ENCODE measurements around the gene ARHGEF2. TPM values are rescaled to one million over a fixed set of nuclear protein-coding genes. Genes with fewer than 3 reads are reported as not detected.

Gene ARHGEF2
- total and polyA plus RNA-seq, 10 of the 15 experiments (the other 5 are each of a cell fraction or from before 2014, with no cell fraction given): 8.1 to 113 (median 69.9) TPM

DNA sequence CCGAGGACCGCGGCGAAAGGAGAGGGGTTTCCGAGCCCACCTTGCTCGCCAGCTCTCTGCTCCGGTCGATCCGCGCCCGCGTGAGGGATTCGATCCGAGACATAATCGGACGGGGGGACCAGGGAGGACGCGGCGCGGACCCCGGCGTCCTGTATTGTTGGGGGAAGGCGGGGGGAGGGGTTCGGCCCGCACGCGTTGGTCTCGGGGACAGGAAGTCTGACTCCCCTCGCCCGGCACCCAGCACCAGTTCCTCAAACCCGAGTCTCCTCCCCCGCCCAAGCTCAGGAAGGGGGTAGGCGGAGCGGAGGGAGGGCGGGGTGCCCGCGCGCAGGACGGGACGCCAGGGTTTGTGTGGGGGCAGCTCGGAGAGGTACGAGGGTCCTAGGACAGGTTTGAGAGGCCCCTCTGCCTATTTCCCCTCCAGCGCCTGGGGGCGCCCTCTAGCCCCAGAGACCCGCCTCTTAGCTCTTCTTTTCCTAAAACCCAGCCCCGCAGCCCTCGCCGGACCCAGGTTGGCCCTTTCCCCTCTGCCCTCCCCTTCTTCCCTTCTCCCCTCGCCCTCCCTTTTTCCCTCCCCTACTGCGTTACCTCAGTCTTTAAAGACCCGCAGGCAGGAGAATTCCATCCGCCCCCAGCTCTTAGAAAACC is at the start of gene ARHGEF2 (continued):
- TF ChIP-seq BHLHE40 (IDR thresholded peaks at IDR 0.05; ENCODE audit: borderline replicate concordance in 1 of 2, low read depth in 2 of 2, low read length in 1 of 2): peak; percentile 90 to 94
- TF ChIP-seq, protein P1, sequence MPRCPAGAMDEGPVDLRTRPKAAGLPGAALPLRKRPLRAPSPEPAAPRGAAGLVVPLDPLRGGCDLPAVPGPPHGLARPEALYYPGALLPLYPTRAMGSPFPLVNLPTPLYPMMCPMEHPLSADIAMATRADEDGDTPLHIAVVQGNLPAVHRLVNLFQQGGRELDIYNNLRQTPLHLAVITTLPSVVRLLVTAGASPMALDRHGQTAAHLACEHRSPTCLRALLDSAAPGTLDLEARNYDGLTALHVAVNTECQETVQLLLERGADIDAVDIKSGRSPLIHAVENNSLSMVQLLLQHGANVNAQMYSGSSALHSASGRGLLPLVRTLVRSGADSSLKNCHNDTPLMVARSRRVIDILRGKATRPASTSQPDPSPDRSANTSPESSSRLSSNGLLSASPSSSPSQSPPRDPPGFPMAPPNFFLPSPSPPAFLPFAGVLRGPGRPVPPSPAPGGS (IDR thresholded peaks at IDR 0.05; ENCODE audit: borderline replicate concordance, insufficient read depth, low read depth, low read length, poor library complexity, severe bottlenecking): peak; percentile 13
- TF ChIP-seq, protein P2, sequence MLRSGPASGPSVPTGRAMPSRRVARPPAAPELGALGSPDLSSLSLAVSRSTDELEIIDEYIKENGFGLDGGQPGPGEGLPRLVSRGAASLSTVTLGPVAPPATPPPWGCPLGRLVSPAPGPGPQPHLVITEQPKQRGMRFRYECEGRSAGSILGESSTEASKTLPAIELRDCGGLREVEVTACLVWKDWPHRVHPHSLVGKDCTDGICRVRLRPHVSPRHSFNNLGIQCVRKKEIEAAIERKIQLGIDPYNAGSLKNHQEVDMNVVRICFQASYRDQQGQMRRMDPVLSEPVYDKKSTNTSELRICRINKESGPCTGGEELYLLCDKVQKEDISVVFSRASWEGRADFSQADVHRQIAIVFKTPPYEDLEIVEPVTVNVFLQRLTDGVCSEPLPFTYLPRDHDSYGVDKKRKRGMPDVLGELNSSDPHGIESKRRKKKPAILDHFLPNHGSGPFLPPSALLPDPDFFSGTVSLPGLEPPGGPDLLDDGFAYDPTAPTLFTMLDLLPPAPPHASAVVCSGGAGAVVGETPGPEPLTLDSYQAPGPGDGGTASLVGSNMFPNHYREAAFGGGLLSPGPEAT (IDR thresholded peaks at IDR 0.05; ENCODE audit: low read depth): 0 out of 2 replicates have a peak, but pooled peaks have one; percentile 44
- TF ChIP-seq POU2F2 (IDR thresholded peaks at IDR 0.05; ENCODE audit: borderline replicate concordance, low read depth, low read length): peak; percentile 30; the same call in 1 of the 3 replicates
- TF ChIP-seq TCF12 (IDR thresholded peaks at IDR 0.05; ENCODE audit: low read depth, low read length): 0 out of 2 replicates have a peak, but pooled peaks have one; percentile 29
- 0 out of 2 replicates have a peak, but pooled peaks have one; percentile 2 for TF ChIP-seq SMARCA5 (IDR thresholded peaks at IDR 0.05)
- TF ChIP-seq, protein P3, sequence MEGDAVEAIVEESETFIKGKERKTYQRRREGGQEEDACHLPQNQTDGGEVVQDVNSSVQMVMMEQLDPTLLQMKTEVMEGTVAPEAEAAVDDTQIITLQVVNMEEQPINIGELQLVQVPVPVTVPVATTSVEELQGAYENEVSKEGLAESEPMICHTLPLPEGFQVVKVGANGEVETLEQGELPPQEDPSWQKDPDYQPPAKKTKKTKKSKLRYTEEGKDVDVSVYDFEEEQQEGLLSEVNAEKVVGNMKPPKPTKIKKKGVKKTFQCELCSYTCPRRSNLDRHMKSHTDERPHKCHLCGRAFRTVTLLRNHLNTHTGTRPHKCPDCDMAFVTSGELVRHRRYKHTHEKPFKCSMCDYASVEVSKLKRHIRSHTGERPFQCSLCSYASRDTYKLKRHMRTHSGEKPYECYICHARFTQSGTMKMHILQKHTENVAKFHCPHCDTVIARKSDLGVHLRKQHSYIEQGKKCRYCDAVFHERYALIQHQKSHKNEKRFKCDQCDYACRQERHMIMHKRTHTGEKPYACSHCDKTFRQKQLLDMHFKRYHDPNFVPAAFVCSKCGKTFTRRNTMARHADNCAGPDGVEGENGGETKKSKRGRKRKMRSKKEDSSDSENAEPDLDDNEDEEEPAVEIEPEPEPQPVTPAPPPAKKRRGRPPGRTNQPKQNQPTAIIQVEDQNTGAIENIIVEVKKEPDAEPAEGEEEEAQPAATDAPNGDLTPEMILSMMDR (IDR thresholded peaks at IDR 0.05 in 2 of 3, conservative IDR thresholded peaks at IDR 0.05 in 1 of 3; ENCODE audit: control insufficient read depth in 2 of 3, extremely low read depth in 1 of 3, insufficient read depth in 1 of 3, low read depth in 3 of 3, low read length in 3 of 3): peak in 2 of 3 experiments; percentile 19 to 27; a peak in 4 of 6 replicates
- TF ChIP-seq RAD51 (IDR thresholded peaks at IDR 0.05): no peak
- peak; percentile 64 for TF ChIP-seq SMAD5 (IDR thresholded peaks at IDR 0.05; ENCODE audit: low read depth)
- TF ChIP-seq, protein P4, sequence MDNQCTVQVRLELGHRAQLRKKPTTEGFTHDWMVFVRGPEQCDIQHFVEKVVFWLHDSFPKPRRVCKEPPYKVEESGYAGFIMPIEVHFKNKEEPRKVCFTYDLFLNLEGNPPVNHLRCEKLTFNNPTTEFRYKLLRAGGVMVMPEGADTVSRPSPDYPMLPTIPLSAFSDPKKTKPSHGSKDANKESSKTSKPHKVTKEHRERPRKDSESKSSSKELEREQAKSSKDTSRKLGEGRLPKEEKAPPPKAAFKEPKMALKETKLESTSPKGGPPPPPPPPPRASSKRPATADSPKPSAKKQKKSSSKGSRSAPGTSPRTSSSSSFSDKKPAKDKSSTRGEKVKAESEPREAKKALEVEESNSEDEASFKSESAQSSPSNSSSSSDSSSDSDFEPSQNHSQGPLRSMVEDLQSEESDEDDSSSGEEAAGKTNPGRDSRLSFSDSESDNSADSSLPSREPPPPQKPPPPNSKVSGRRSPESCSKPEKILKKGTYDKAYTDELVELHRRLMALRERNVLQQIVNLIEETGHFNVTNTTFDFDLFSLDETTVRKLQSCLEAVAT (IDR thresholded peaks at IDR 0.05): peak; percentile 62
- peak; percentile 29 for TF ChIP-seq MEF2B (IDR thresholded peaks at IDR 0.05; ENCODE audit: partially characterized antibody, poor library complexity, severe bottlenecking)
- TF ChIP-seq SP1 (IDR thresholded peaks at IDR 0.05; ENCODE audit: low read depth, low read length): no peak
- 0 out of 2 replicates have a peak, but pooled peaks have one; percentile 15 for TF ChIP-seq NFYB (IDR thresholded peaks at IDR 0.05; ENCODE audit: insufficient read depth, low read depth, low read length)
- TF ChIP-seq, protein P5, sequence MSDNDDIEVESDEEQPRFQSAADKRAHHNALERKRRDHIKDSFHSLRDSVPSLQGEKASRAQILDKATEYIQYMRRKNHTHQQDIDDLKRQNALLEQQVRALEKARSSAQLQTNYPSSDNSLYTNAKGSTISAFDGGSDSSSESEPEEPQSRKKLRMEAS (IDR thresholded peaks at IDR 0.05; ENCODE audit: low read depth, low read length): peak; percentile 42; the same call in 1 of the 2 replicates
- no peak for TF ChIP-seq ZSCAN29 (IDR thresholded peaks at IDR 0.05)
- peak; percentile 21 for TF ChIP-seq MYC (IDR thresholded peaks at IDR 0.05; ENCODE audit: insufficient read depth, insufficient read length, insufficient replicate concordance, low read length, severe bottlenecking)
- peak; percentile 11; the same call in 1 of the 2 replicates for TF ChIP-seq MTA2 (IDR thresholded peaks at IDR 0.05; ENCODE audit: low read depth)
- 0 out of 2 replicates have a peak, but pooled peaks have one; percentile 22 for TF ChIP-seq CBFB (IDR thresholded peaks at IDR 0.05; ENCODE audit: low read depth)
- no peak for TF ChIP-seq NR2C1 (IDR thresholded peaks at IDR 0.05)
- no peak for TF ChIP-seq ATF7 (IDR thresholded peaks at IDR 0.05; ENCODE audit: low read depth)
- peak; percentile 77 for TF ChIP-seq CHD2 (IDR thresholded peaks at IDR 0.05; ENCODE audit: borderline replicate concordance, low read depth, low read length)
- TF ChIP-seq SPI1 (IDR thresholded peaks at IDR 0.05; ENCODE audit: borderline replicate concordance, insufficient read depth, low read depth, low read length): peak; percentile 91
- peak; percentile 84 for TF ChIP-seq NBN (IDR thresholded peaks at IDR 0.05)

All from GM12878 (cell line).